ENCODE measurements around the gene PTPRM.

- TF ChIP-seq, protein P1, sequence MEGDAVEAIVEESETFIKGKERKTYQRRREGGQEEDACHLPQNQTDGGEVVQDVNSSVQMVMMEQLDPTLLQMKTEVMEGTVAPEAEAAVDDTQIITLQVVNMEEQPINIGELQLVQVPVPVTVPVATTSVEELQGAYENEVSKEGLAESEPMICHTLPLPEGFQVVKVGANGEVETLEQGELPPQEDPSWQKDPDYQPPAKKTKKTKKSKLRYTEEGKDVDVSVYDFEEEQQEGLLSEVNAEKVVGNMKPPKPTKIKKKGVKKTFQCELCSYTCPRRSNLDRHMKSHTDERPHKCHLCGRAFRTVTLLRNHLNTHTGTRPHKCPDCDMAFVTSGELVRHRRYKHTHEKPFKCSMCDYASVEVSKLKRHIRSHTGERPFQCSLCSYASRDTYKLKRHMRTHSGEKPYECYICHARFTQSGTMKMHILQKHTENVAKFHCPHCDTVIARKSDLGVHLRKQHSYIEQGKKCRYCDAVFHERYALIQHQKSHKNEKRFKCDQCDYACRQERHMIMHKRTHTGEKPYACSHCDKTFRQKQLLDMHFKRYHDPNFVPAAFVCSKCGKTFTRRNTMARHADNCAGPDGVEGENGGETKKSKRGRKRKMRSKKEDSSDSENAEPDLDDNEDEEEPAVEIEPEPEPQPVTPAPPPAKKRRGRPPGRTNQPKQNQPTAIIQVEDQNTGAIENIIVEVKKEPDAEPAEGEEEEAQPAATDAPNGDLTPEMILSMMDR (conservative IDR thresholded peaks at IDR 0.05; ENCODE audit: low read depth, low read length), result no peak
- TF ChIP-seq EZH2 (IDR thresholded peaks at IDR 0.05; ENCODE audit: borderline replicate concordance, low read depth, low read length, poor library complexity, severe bottlenecking), result no peak
These were observed 30.0 kb upstream of the PTPRM start for GRCh38 chr18:7537145-7537544.
